PC-3 (cell line): ENCODE data around the gene THRB. TPM values are rescaled to one million over a fixed set of nuclear protein-coding genes. Genes with fewer than 3 reads are reported as not detected.

Source experiments
- ATAC-seq: fragments of 200-7000 bp; cut with Tn5 transposase; 2 replicates; pipeline ENCODE4 v1.9.1; 2020; ENCODE audit warnings: mild to moderate bottlenecking, moderate library complexity
- BruUV-seq: library from RNA; stranded (reverse); fragments of 400-500 nt; replicated peaks from 2 replicates; lab custom pipeline; 2021; lab: Mats Ljungman, UMichigan
- CTCF ChIA-PET: fragments of 300-600 bp; sonication (Branson Sonifier 250); formaldehyde crosslinking; loops from one replicate; lab custom pipeline; 2022; ENCODE audit warnings: antibody characterized with exemption; lab: Charles Lee
- POLR2A ChIA-PET: fragments of 300-600 bp; sonication (Branson Sonifier 250); formaldehyde crosslinking; loops from one replicate; lab custom pipeline; 2022; ENCODE audit warnings: antibody characterized with exemption; ENCODE audit not compliant: unreplicated experiment; lab: Charles Lee
- DNase-seq: peaks from one replicate; pipeline ENCODE4 v3.0.0-alpha.2; 2015
- H2AFZ ChIP-seq: fragments of 300-600 bp; sonication (generic); 2 replicates; pipeline ENCODE4 v1.6.0; 2016; ENCODE audit warnings: antibody characterized with exemption, low read length
- H3F3A ChIP-seq: fragments of 300-600 bp; sonication (generic); one replicate; pipeline ENCODE4 v1.6.0; 2017; ENCODE audit warnings: antibody characterized with exemption, low read length, control low read depth, mild to moderate bottlenecking; ENCODE audit not compliant: unreplicated experiment
- H3K27ac ChIP-seq: fragments of 300-600 bp; sonication (generic); 2 replicates; pipeline ENCODE4 v1.5.1; 2016; ENCODE audit warnings: mild to moderate bottlenecking, low read length
- H3K27me3 ChIP-seq: fragments of 300-600 bp; sonication (generic); 2 replicates; pipeline ENCODE4 v1.6.1; 2016; ENCODE audit warnings: low read length, mixed read lengths
- H3K36me3 ChIP-seq: fragments of 300-600 bp; sonication (generic); 2 replicates; pipeline ENCODE4 v1.6.1; 2016; ENCODE audit warnings: low read depth, mixed run types, low read length, mixed read lengths
- H3K4me1 ChIP-seq: fragments of 300-600 bp; sonication (generic); 2 replicates; pipeline ENCODE4 v1.5.1; 2016; ENCODE audit warnings: low read length; ENCODE audit not compliant: insufficient read depth
- H3K4me2 ChIP-seq: fragments of 300-600 bp; sonication (generic); 2 replicates; pipeline ENCODE4 v1.6.0; 2016; ENCODE audit warnings: low read length
- H3K4me3 ChIP-seq: fragments of 300-600 bp; sonication (generic); 2 replicates; pipeline ENCODE4 v1.5.1; 2016; ENCODE audit warnings: mild to moderate bottlenecking, low read length, mixed read lengths
- H3K79me2 ChIP-seq: fragments of 300-600 bp; sonication (generic); 2 replicates; pipeline ENCODE4 v1.6.1; 2017; ENCODE audit warnings: low read length, mixed read lengths
- H3K9ac ChIP-seq: fragments of 300-600 bp; sonication (generic); 2 replicates; pipeline ENCODE4 v1.6.0; 2016; ENCODE audit warnings: mild to moderate bottlenecking, low read length
- H3K9me2 ChIP-seq: fragments of 300-600 bp; sonication (generic); replicated peaks from 2 replicates; pipeline ENCODE4 v1.6.1; 2016; ENCODE audit warnings: mixed run types, low read length, mixed read lengths
- H3K9me3 ChIP-seq: fragments of 300-600 bp; sonication (generic); 2 replicates; pipeline ENCODE4 v1.6.1; 2016; ENCODE audit warnings: low read length, mixed read lengths
- H4K20me1 ChIP-seq: fragments of 300-600 bp; sonication (generic); 2 replicates; pipeline ENCODE4 v1.6.1; 2016; ENCODE audit warnings: low read length, mixed read lengths
- EZH2 ChIP-seq: fragments of 300-600 bp; sonication (generic); IDR thresholded peaks from one replicate; pipeline ENCODE4 v1.6.1; 2017; ENCODE audit warnings: antibody characterized with exemption, mild to moderate bottlenecking, low read length; ENCODE audit not compliant: unreplicated experiment
- EZH2phosphoT487 ChIP-seq: fragments of 300-600 bp; sonication (generic); IDR thresholded peaks from 2 replicates; pipeline ENCODE4 v1.6.1; 2018; ENCODE audit warnings: mild to moderate bottlenecking, antibody characterized with exemption, low read length, borderline replicate concordance
- intact Hi-C: fragments of 100-400 bp; cut with micrococcal nuclease; formaldehyde crosslinking; loops from 2 replicates; pipeline ENCODE4 v1.9.0; 2023
- total RNA-seq: library from RNA; depleted of rRNA; stranded (reverse); fragments of >200 nt; gene quantifications from 2 replicates; pipeline ENCODE4 v1.2.3, GENCODE V29; 2014
- TF ChIP-seq, protein P1 (sequence below): fragments of 300-600 bp; sonication (generic); conservative IDR thresholded peaks from 2 replicates; pipeline ENCODE4 v1.5.1; 2017; ENCODE audit warnings: antibody characterized with exemption, low read depth, mild to moderate bottlenecking, low read length

The THRB gene
- total RNA-seq, 1 experiment from 2014 or later, result 9.7 TPM

DNA sequence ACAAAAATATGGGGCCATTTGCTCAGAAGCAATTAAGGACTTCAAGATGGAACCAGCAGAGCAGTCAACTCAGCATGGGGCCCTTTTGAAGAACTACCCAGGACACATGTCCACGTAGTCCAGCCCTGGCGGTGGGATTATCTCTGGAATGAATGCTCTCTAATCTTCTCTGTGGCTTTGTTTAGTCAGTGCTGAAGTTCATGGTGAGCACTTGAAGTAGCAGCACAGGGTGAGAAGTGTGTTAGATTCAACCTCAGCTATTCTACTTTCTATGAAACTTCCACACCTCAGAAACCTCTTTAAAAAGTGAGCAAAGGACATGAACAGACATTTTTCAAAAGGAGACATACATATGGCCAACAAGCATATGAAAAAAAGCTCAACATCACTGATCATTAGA is 74.4 kb downstream of the THRB start:
- no peaks in the 10 kb centered on the region for H3K9me3 ChIP-seq
- ATAC-seq, result no peak
- intact Hi-C loops, result loop anchor here (10.0 kb wide), 1 partner anchor 265 kb away; no protein-coding TSS in a partner anchor
- H3K27ac ChIP-seq, result no peak overlapping the region
- H3K79me2 ChIP-seq, result no peaks in the 10 kb centered on the region
- TF ChIP-seq EZH2phosphoT487 (no peak), EZH2 (no peak)
- TF ChIP-seq, protein P1, sequence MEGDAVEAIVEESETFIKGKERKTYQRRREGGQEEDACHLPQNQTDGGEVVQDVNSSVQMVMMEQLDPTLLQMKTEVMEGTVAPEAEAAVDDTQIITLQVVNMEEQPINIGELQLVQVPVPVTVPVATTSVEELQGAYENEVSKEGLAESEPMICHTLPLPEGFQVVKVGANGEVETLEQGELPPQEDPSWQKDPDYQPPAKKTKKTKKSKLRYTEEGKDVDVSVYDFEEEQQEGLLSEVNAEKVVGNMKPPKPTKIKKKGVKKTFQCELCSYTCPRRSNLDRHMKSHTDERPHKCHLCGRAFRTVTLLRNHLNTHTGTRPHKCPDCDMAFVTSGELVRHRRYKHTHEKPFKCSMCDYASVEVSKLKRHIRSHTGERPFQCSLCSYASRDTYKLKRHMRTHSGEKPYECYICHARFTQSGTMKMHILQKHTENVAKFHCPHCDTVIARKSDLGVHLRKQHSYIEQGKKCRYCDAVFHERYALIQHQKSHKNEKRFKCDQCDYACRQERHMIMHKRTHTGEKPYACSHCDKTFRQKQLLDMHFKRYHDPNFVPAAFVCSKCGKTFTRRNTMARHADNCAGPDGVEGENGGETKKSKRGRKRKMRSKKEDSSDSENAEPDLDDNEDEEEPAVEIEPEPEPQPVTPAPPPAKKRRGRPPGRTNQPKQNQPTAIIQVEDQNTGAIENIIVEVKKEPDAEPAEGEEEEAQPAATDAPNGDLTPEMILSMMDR, result no peak
- no peak overlapping the region for H3K9ac ChIP-seq
- POLR2A ChIA-PET, result no interaction called here
- H2AFZ ChIP-seq, result no peak overlapping the region
- no peaks in the 10 kb centered on the region for H3K4me1 ChIP-seq
- no peaks in the 10 kb centered on the region for H3K36me3 ChIP-seq
- BruUV-seq, result no TSS peak
- H3K9me2 ChIP-seq, result no peaks in the 10 kb centered on the region
- DNase-seq, result no peak
- CTCF ChIA-PET, result no interaction called here
- no peak overlapping the region for H3K4me2 ChIP-seq
- no peak overlapping the region for H3K4me3 ChIP-seq
- no peaks in the 10 kb centered on the region for H4K20me1 ChIP-seq
- H3F3A ChIP-seq, result no peaks in the 10 kb centered on the region
- no peaks in the 10 kb centered on the region for H3K27me3 ChIP-seq

- Histone ChIP-seq H3K4me3 (no peak overlapping the region), H3K36me3 (no peaks in the 10 kb centered on the region), H3F3A (no peaks in the 10 kb centered on the region), H3K9me3 (no peaks in the 10 kb centered on the region), H2AFZ (no peak overlapping the region), H3K27ac (no peak overlapping the region), H3K4me1 (no peaks in the 10 kb centered on the region), H3K4me2 (no peak overlapping the region), H3K9ac (no peak overlapping the region), H4K20me1 (no peaks in the 10 kb centered on the region), H3K9me2 (no peaks in the 10 kb centered on the region), H3K79me2 (no peaks in the 10 kb centered on the region), H3K27me3 (no peaks in the 10 kb centered on the region)
- intact Hi-C loops, result no loop called here
- POLR2A ChIA-PET, result no interaction called here
- no peak for DNase-seq
- no peak for ATAC-seq
- no peak for TF ChIP-seq EZH2phosphoT487
- TF ChIP-seq EZH2, result no peak
- TF ChIP-seq, protein P1, result no peak
- CTCF ChIA-PET, result no interaction called here
- no TSS peak for BruUV-seq
Measured at GRCh38 chr3:24419067-24419791, 75.4 kb downstream of the THRB start.

DNA sequence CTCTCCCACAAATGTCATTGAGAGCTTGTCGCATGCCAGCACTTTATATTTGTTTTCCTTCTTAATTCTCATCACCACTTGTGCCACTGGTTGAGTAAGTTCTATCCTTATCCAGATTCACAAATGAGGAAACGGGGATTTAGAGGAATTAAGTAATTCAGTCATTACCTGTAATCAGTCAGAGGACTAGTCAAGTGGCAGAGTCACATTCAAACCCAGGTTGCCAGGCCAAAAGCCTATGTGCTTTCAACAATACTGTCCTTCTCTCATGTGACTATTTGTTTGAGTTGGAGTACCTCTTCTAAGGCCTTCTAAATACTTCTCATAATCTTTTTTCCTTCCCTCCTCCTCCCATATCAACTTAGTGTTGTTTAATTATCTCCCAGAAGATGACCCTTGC is 76.9 kb downstream of the THRB start:
- POLR2A ChIA-PET, result interaction anchor here (0.6 kb wide), 1 partner anchor 83 kb away, joined by 8 read pairs; no protein-coding TSS in a partner anchor

More for the DNA sequence above, 76.9 kb downstream of the THRB start:
- no peaks in the 10 kb centered on the region for H3K27me3 ChIP-seq
- no peak overlapping the region for H3K27ac ChIP-seq
- no peak overlapping the region for H2AFZ ChIP-seq
- CTCF ChIA-PET, result no interaction called here
- no peaks in the 10 kb centered on the region for H4K20me1 ChIP-seq
- no peaks in the 10 kb centered on the region for H3K79me2 ChIP-seq
- intact Hi-C loops, result no loop called here
- H3K4me1 ChIP-seq, result no peaks in the 10 kb centered on the region
- no peak overlapping the region for H3K9ac ChIP-seq
- BruUV-seq, result no TSS peak
- no peak overlapping the region for H3K4me2 ChIP-seq
- TF ChIP-seq EZH2phosphoT487 (no peak), EZH2 (no peak)
- TF ChIP-seq, protein P1, result no peak
- no peaks in the 10 kb centered on the region for H3F3A ChIP-seq
- no peaks in the 10 kb centered on the region for H3K36me3 ChIP-seq
- DNase-seq (no peak), ATAC-seq (no peak)
- H3K9me3 ChIP-seq, result no peaks in the 10 kb centered on the region
- H3K9me2 ChIP-seq, result no peaks in the 10 kb centered on the region
- H3K4me3 ChIP-seq, result no peak overlapping the region
